Prostate gland (tissue), 2 donors: ENCODE results near the gene KREMEN1.

Source experiments
- CTCF ChIP-seq, 4 experiments: fragments of 200-600 bp in 2 of 4; fragments of 450-650 bp in 2 of 4; sonication (generic) in 2 of 4; IDR thresholded peaks; 1 replicate in 3 of 4; 2 replicates in 1 of 4; pipeline ENCODE4 v1.5.1; 2016 to 2019; ENCODE audit warnings: antibody characterized with exemption in 4 of 4, mild to moderate bottlenecking in 2 of 4, moderate library complexity in 2 of 4
- POLR2A ChIP-seq: fragments of 450-650 bp; IDR thresholded peaks from one replicate; pipeline ENCODE4 v1.6.1; 2016; ENCODE audit warnings: antibody characterized with exemption, mild to moderate bottlenecking

GRCh38 chr22:29155966-29156365 is 83.1 kb downstream of the KREMEN1 start:
- TF ChIP-seq CTCF (IDR thresholded peaks at IDR 0.05), result no peak
- TF ChIP-seq POLR2A, result no peak
